GOT3 (cell line): ENCODE data around the gene TBC1D5.
"Not testable (repeated sequence)": the region's sequence is repeated elsewhere in the genome, so short reads cannot be mapped to it uniquely, and the experiment has no call there.

ENCODE experiments used
- DNase-seq: peaks from one replicate; lab custom pipeline; 2025; ENCODE audit warnings: mixed read lengths; lab: John Stamatoyannopoulos, UW

TBC1D5 gene

GRCh38 chr3:17135696-17136095 lies 606.7 kb downstream of the TBC1D5 start:
- DNase-seq: no peak

DNA sequence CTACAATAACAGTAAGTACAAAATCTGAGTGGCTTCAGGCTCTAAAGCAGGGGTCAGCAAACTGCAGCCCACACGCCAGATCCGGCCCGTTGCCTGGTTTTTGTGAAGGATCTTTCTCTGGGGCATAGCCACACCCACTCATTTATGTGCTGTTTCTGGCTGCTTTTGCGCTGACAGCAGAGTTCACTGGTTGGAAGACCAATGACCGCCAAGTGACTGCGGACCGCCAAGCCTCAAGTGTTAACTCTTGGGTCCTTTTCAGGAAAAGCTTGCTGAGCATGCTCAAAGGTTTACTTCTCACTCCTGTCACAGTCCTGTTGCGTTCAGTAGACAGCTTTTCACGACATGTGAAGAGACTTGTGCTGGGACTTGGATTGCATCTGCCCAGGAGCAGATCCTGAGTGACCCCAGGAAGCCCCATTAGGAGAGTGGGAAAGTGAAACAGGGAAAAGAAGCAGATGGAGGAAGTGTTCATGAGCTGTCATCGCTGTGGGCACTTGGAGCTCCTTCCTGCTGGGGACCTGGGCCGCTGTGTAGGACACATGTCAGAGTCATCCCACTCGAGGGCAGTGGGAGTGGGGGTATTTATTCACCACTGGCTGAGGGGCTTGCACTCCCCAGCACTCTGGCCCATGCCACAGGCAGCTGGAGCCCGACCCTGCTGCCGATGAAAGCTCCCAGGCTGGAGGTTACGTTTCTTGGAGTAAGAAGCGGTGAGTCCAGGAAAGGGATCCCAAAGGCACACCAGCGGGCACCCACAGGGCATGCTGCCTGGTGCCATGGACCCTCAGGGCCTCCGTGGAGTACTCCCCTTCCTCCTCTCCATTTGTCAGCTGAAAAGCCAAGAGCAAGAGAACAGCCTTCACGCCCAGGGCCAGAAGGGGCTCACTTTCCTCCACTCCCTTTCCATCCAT lies 608.5 kb downstream of the TBC1D5 start:
- DNase-seq: no peak

DNA sequence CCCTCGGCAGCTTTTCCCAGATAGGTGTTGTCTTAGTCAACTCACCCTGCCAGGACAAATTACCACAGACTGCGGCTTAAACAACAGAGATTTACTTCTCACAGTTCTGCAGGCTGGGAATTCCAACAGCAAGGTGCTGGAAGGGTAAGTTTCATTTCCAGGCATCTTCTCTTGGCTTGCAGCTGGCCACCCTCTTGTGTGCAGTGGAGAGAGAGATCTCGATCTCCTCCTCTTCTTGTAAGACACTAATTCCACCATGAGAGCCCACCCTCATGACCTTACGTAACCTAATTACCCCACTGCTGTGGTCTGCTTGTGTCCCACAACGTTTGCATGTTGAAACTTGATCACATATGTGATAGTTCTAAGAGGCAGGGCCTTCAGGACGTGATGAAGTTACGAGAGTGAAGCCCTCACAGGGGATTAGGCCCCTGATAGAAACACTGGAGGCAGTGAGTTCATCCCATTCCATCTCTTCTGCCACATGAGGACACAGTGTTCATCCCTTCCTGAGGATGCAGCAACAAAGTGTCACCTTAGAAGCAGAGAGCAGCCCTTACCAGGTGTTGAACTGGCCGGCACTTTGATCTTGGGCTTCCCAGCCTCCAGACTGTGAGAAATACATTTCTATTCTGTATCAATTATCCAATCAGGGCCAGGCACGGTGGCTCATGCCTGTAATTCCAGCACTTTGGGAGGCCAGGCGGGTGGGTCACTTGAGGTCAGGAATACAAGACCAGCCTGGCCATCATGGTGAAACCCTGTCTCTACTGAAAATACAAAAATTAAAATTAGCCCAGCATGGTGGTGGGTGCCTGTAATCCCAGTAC lies 609.9 kb downstream of the TBC1D5 start:
- no peak for DNase-seq

DNA sequence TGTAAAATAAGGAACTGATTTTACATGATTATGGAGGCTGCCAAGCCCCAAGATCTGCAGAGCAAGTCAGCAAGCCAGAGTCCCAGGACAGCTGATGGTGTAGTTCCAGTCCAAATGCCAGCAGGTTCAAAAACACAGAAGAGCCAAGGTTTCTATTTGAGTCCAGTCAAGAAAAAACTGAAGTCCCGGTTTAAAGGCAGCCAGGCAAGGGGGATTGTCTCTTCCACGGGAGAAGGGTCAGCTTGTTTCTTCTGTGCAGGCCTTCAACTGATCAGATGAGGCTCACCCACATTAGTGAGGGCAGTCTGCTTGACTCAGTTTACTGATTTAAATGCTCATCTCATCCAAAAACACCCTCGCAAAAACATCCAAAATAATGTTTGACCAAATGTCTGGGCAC lies 611.5 kb downstream of the TBC1D5 start:
- DNase-seq: no peak

GRCh38 chr3:17129556-17129955 lies 612.9 kb downstream of the TBC1D5 start:
- DNase-seq: no peak

DNA sequence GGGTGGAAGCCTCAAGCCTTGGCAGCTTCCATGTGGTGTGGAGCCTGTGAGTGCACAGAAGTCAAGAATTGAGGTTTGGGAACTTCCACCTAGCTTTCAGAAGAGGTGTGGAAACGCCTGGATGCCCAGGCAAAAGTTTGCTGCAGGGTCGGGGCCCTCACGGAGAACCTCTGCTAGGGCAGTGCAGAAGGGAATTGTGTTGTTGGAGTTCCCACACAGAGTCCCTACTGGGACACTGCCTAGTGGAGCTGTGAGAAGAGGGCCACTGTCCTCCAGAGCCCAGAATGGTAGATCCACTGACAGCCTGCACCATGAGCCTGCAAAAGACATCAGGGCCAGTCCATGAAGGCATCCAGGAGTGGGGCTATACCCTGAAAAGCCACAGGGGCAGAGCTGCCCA lies 613.8 kb downstream of the TBC1D5 start:
- DNase-seq: not testable (repeated sequence)

- no peak for DNase-seq
Measured at GRCh38 chr3:17125738-17126442, 616.5 kb downstream of the TBC1D5 start.

GRCh38 chr3:17122758-17123157 lies 619.7 kb downstream of the TBC1D5 start:
- no peak for DNase-seq

GRCh38 chr3:17121336-17121735 lies 621.1 kb downstream of the TBC1D5 start:
- DNase-seq: no peak

GRCh38 chr3:17120115-17120514 lies 622.3 kb downstream of the TBC1D5 start:
- DNase-seq: no peak

DNA sequence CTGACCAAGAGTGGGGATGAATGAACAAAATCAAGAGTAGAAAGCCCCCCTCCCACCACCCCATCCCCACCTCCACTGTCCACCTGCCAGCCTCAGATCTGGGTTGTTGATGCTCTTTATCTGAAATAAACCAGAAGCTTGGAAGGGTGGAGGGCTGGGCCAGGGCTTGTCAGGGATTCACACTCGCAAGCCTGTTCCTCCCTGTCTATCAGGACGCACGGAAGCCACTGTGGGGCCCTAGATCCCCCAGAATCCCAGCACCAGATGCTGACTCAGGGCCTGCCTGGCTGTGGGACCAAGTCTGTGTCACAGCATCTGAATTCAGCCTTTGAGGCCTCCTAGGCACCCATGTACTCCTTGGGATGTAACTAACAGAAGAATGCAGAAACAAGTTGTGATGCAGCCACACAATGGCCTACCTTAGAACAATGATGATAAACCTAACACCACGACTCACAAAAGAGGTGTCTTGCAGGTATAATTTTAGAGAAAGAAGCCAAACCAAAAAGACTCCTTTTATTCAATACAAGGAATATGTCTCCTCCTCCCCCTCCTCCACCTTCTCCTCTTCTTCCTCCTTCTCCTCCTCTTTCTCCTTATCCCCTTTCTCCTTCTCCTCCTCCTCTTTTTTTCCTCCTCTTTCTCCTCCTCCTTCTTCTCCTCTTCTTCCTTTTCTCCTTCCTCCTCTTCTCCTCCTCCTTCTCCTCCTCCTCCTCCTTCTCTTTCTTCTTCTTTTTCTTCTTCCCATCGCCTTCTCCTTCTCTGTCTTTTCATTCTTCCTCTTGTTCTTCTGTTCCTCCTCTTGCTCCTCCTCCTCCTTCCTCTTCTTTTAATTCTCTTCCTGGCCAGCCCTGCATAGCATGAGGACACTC lies 623.0 kb downstream of the TBC1D5 start:
- DNase-seq: no peak

DNA sequence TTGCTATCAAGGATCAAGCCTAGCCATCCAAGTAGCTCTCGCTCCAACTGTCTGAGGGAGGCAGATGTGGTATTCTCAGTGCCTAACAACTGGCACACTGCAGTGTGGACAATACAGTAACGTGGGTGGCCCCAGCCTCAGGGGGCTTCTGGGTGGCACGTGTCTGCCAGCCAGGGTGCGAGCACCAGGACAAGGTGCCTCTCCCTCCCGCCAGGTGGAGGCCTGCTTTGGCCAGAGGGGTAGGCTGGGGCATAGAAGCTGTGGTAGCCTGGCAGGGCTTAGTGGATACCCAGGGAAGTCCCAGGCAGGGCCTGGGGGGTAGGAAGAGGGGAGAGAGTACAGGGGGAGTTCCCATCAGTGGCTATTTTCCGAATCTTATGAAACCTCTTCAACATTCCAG lies 623.7 kb downstream of the TBC1D5 start:
- DNase-seq: no peak

DNA sequence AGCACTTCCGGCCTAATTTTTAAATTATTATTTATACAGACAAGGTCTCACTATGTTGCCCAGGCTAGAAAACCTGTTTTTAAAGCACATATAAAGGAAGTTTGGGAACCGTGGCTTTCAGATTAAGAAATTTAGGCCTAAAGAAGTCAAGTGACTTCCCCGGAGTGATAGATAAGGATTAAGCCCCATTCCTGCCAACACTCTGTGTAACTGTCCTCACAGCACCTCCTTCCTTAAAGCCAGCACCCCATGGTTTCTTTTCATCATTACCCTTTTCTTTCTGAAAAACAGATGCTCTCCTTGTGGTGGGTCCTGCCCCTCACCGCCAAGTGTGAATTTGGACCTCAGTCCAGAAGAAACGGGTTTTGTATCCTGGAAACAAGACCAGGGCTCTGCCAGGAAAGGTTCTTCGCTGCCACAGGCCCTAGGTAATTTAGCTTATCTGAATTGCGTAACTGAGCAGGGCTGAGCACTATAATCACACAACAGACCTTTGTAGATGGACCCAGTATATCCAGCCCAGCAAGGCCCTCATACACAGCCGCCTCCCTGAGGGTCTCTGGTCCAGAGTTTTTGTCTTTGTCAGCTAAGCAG lies 626.3 kb downstream of the TBC1D5 start:
- DNase-seq: no peak

- DNase-seq: no peak
Measured at GRCh38 chr3:17115186-17115585, 627.2 kb downstream of the TBC1D5 start.

GRCh38 chr3:17111586-17111985 lies 630.8 kb downstream of the TBC1D5 start:
- no peak for DNase-seq

GRCh38 chr3:17110660-17111396 lies 631.6 kb downstream of the TBC1D5 start:
- DNase-seq: no peak
